Urothelium cell line (cell line): Measurements from ENCODE around the gene NELFE.
A peak's percentile ranks its signal among the peaks of the same experiment; 100 is the strongest.
"Not testable (repeated sequence)": the region's sequence is repeated elsewhere in the genome, so short reads cannot be mapped to it uniquely, and the experiment has no call there.

Source experiments
- DNase-seq: peaks from one replicate; pipeline ENCODE4 v3.0.0; 2011; ENCODE audit warnings: low spot score, mixed read lengths
- FAIRE-seq: peaks from 2 replicates; lab custom pipeline; 2011; peaks lifted over from hg19 to GRCh38; lab: Jason Lieb, UNC

NELFE gene

DNA sequence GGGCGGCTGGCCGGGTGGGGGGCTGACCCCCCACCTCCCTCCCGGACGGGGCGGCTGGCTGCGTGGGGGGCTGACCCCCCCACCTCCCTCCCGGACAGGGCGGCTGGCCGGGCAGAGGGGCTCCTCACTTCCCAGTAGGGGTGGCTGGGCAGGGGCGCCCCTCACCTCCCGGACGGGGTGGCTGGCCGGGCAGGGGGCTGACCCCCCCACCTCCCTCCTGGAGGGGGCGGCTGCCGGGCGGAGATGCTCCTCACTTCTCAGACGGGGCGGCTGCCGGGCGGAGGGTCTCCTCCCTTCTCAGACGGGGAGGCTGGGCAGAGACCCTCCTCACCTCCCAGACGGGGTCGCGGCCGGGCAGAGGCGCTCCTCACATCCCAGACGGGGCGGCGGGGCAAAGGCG, 17.3 kb upstream of the NELFE start:
- FAIRE-seq, DNase-seq: not testable (repeated sequence)

DNA sequence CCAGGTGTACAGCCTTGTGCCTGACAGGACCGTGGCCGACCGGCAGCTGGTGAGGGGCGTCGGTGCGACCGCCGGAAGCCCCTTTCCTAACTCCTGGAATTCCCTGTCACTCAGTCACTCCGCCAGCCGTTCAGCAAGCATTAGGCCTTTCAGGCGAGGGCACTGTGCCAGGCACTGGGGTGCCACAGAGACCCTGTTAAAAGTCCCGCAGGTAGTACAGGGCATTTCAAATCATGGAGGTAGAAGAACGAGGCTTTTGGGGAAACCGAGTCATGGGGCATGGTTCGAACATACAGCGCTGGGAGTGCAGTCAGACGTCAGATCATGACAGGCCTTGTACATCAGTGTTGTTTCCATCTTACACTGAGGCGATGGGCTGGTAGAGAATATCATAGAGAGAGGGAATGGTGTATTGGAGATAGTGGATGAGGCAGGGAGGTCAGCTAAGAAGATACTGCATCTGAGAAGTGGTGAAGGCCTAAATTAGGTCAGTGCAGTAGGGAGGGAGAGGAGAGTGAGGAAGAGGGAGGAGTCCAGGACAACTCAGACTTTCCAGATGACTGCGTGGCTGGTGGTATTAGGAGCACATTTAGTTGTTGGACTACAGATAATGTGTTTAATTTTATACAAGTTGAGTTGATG, 14.1 kb upstream of the NELFE start:
- DNase-seq (no peak), FAIRE-seq (no peak)

DNA sequence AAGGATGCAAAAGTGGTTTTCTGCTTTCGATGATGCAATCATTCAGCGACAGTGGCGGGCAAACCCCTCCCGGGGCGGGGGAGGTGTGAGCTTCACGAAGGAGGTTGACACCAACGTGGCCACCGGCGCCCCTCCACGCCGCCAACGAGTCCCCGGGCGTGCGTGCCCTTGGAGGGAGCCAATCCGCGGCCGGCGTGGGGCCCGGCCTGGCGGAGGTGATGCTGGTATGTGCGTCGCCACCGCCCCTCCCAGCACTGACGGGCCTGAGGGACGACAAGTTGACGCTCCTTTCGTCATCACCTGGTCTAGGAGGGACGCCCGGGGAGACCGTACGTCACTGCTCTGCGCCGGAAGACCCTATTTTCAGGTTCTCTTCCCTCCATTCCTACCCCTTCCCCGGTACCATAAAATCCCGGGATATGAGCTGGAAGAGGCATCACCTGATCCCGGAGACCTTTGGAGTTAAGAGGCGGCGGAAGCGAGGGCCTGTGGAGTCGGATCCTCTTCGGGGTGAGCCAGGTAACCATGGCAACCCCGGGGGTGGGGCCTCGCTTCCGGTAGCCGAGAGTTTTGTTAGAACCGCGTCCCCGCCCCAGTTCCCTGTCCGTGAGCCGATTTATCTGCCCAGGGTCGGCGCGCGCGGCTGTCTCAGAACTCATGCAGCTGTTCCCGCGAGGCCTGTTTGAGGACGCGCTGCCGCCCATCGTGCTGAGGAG, 13.4 kb upstream of the NELFE start, which contains the start of gene DXO:
TSS of gene DXO (minus strand) at position 146 of the 716 bp plus-strand sequence. CDS start 463 bp downstream, outside the sequence.
- DNase-seq = peak; percentile 98
- FAIRE-seq = peak; percentile 86

DNA sequence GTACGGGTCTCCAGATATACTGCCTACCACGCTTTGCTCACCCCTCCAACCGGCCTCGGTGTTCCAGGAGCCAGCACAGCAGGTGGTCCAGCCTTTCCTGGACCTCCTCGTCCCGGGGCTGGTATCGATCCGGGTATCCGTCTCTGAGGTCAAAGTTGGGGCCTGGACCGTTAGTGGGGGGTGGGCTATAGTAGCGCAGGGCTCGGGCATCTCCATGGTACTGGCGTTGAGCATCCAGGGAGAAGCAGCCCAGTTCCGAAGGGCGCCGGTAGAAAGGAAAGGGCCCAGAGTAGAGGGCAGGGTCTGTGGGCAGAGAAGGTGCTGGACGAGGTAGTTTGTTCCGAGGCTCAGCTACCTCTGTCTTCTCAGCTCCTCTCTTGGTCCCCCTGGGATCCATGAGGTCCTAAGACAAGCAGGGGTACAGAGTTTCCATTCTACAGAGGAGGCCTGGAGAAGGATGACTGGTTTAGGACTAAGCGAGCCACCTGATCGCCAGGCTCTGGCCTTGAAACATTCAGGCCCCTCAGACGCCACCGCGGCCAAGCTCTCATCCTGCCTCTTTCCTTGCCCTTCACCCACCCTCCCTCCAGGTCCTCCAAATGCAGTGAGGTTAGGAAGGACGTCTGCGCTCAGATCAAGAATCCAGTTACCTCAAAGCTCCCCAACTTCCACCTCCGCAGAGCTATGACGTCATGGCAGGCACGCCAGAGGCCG, 12.7 kb upstream of the NELFE start:
- peak; percentile 31 for DNase-seq
- no peak for FAIRE-seq

DNA sequence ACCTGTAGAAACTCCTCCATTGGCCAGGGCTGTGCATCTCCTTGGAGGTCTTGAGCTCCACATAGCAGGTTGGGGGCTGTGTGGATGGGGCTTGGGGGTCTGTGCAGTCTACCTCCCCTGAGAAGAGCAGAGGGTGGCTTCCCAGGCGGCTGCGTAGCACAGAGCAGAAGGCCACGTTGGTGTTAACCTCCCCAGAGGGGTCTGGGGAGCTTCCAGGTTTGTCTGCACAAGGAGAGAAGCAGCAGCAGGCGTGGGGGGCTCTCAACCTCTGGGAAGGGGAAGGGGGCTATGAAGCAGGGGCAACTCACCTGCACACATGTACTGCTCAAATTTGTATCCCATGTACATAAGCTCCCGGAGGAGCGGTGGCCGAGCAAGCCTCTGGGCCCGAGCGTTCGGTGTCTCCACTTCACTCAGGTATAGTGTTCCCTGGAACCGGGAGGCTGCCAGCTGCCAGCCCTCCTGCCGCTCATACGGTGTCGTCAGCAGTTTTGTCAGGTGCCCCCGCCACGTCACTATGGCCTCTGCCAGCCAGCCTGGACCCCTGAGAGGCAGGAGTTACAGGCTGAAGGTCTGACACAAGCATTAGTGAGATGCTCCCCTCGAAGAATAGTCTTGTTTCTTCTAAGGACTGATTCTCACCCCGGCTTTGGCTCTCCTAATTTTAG, 12.0 kb upstream of the NELFE start:
- DNase-seq = no peak
- no peak for FAIRE-seq

DNA sequence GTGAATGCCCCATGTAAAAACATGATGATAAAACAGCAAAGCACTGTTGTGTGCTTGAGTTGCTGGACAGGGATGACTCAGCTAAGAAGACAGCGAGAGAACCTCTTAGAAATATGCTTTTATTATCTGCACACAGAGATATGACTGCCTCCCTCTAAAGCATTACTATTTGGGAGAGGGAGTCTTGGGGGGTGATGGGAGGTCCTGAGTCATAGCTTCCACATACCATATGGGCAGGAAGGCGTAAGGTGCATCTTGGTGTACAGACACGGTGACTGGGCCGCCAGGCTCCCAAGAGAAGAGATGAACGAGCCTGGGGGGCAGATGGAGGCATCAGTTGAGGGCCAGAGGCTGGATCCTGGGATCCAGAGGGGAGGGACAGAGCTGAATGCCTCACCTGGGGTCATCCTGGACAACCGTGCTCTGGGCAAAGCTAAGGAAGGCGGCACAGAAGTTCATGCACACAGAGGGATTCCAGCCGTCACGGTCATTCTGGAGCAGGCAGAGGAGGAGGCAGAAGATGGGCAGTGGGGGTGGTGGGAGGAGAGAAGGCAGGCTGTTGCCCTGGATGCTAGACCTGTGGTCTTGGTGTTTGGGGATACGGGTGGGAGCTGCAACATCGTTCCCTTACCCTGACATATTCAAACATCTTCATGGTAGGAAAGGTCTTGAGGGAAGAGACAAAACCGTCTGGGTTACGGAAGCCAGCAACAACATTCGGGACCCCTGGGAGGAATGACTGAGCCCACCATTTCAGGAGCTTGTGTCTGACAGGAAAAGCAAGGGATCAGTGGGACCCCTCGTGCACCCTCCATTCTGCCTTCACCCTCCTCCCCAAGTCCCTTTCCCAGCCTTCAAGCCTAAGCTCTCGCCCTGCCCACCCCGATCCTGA, 11.2 kb upstream of the NELFE start:
- DNase-seq (no peak), FAIRE-seq (no peak)

DNA sequence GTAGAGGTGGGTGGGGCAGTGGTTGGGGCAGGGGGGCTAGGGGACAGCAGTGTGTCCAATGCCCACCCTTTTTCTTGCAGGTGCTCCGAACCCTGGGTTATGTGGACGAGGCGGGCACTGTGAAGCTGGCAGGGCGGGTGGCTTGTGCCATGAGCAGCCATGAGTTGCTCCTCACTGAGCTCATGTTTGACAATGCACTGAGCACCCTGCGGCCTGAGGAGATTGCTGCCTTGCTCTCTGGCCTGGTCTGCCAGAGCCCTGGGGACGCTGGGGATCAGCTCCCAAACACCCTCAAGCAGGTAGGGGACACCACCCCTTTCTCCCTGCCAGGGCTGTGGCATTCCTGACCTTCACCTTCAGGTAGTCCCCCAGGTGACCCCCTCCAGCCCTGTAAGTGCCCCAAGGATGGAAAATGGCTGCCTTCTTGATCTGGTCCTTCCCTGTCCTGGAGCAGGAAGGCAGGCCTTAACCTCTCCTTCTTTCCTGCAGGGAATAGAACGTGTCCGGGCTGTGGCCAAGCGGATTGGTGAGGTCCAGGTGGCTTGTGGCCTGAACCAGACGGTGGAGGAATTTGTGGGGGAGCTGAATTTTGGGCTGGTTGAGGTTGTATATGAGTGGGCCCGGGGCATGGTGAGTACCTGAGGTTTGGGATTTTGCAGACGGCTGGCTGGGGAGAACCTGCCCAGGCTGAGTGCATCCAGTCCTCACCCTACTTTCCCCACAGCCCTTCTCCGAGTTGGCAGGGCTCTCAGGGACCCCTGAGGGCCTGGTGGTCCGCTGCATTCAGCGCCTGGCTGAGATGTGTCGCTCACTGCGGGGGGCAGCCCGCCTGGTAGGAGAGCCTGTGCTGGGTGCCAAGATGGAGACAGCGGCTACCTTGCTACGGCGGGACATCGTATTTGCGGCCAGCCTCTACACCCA, 10.3 kb upstream of the NELFE start:
- FAIRE-seq = no peak
- DNase-seq = no peak

DNA sequence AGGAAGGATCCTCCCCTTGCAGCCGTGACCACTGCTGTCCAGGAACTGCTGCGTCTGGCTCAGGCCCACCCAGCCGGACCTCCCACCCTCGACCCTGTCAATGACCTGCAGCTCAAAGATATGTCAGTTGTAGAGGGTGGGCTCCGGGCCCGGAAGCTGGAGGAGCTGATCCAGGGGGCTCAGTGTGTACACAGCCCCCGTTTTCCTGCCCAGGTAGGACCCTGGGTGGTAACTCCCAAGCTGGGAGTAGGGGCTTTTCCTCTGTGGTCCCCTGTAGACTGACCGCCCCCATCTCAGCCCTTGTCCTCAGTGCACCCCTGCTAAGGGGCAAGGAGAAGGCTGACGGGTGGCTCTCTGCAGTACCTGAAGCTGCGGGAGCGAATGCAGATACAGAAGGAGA, 9.6 kb upstream of the NELFE start:
- DNase-seq = no peak
- FAIRE-seq = no peak

DNA sequence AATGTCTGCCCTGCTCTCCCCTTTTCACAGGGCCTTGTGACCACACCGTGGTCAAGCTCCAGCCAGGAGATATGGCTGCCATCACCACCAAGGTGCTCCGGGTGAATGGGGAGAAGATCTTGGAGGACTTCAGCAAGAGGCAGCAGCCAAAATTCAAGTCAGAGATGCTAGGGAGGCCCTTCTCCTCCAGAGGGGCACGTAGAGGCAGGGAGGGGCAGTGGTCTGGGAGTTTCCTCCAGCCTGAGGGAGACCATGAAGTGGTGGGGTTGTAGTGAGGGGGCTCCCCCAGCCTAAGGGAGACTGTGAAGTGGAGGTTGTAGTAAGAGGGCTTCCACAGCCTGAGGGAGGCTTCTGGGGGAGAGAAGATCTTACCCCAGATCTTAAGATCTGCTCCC, 9.2 kb upstream of the NELFE start:
- no peak for DNase-seq
- FAIRE-seq = no peak

DNA sequence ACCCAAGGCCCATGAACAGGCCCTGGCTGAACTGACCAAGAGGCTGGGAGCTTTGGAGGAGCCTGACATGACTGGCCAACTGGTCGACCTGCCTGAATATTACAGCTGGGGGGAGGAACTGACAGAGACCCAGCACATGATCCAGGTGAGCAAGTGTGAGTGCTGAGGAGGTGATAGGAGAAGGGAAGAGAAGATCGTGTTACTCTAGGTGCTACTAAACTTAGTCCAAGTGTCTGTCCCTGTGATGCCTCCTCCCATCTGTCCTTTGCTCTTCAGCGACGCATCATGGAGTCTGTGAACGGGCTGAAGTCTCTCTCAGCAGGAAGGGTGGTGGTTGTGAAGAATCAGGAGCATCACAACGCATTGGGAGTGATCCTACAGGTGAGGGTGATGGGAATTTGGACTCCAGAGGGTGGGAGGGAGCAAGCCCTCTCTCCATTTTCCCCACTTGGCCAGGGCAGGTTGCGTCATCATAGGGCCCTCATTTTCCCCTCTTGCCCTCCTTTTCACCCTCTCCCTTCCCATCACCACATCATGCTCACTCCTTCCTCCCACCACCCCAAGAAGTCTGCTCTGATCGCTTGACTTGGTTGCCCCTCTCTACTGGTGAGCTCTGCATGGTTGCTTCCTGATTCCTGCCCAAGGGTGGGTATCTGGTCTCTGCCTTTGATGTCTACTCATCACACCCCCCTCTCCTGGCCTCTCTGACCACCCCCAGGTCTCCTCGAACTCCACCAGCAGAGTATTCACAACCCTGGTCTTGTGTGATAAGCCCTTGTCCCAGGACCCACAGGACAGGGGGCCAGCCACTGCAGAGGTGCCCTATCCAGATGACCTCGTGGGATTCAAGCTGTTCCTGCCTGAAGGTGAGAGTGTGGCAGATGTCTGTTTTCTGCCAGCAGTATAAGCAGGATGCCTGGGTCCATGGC, 8.5 kb upstream of the NELFE start:
- FAIRE-seq (no peak), DNase-seq (no peak)

DNA sequence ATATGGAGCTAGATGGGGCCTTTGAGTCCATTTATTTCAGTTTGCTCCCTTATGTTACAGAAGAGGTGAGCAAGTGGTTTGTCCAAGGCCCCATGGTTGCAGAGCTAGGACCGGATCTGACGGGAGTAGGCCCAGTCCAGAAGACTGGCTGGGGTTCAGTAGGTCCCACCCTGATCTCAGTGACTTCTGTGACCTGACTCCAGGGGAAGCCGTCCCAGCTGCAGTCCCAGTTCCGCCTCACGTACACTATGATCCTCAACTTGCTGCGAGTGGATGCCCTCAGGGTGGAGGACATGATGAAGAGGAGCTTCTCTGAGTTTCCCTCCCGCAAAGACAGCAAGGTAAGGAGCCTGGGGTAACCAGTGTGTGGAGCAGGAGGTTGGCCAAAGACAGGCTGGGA, 7.7 kb upstream of the NELFE start:
- FAIRE-seq = no peak
- no peak for DNase-seq

DNA sequence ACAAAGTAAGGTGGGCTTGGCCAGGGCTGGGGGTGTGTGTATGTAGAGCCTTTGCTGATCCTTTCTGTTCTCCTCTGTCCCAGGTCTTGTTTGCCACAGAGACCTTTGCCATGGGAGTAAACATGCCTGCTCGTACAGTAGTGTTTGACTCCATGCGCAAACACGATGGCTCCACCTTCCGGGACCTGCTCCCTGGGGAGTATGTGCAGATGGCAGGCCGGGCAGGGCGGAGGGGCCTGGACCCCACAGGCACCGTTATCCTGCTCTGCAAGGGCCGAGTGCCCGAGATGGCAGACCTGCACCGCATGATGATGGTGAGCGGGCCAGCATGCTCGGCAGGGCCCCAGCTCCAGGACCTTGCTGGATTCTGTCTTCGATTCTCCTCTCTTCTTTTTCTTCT, 6.9 kb upstream of the NELFE start:
- no peak for FAIRE-seq
- no peak for DNase-seq

DNA sequence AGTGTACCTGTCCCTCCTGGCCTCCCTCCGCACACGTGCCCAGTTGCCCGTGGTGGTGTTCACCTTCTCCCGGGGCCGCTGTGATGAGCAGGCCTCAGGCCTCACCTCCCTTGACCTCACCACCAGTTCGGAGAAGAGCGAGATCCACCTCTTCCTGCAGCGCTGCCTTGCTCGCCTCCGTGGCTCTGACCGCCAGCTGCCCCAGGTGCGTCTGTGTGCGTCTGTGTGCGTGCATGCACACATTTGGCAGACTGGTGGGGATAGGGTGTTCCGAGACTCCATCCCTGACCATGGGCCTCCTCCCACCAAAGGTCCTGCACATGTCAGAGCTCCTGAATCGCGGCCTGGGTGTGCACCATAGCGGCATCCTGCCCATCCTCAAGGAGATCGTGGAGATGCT, 5.2 kb upstream of the NELFE start:
- FAIRE-seq = no peak

DNA sequence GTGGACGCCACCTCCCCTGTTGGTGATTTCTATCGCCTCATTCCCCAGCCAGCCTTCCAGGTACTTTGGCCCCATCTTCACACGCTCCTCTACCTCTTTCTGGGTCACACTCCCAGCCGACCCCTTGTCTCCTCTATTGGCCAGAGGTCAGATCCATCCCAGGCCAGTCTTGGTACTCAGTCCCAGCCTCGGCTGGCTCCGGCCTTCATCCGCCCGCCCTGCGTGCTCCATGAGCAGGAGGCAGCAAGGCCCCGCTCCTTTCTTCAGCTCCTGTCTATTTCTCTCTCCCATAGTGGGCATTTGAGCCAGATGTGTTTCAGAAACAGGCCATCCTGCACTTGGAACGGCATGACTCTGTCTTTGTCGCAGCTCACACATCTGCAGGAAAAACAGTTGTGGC, 2.8 kb upstream of the NELFE start:
- DNase-seq = no peak
- FAIRE-seq = no peak

More for the DNA sequence above, 5.2 kb upstream of the NELFE start:
- no peak for DNase-seq

DNA sequence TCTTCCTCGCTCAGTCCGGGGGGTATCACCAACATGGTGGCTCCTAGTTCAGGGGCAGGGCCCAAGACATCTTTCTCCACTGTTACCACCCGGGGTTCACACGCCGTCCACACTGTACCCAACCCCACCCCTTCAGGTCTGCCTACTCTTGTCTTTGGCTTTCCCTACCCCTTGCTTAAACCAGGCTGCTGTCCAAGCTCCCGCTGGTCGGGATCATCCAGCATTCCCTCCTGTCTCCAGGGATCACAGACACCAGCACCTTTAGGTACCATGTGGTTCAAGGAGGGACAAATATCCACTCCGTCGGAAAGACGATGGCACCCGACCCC, 395 bp downstream of the NELFE start:
- no peak for FAIRE-seq
- no peak for DNase-seq

DNA sequence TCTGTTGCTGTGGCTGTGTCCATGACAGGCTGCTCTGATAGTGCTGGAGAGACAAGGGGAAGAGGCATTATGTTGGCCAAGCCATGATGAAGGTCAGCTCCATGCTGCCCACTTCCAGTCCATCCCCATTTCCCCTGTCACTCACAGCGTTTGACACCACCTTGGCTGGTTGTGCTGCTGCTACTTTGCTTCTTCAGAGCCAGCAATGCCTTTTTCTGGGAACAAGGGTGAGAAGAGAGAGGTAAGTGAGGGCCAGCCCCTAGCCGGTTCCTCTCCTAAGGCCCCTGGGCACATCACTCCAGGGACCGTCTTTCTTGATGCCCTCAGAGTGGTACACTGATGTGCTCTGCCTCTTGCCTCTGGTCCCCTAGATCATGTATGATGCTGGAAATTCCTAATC, 2.0 kb downstream of the NELFE start:
- FAIRE-seq (no peak), DNase-seq (no peak)

DNA sequence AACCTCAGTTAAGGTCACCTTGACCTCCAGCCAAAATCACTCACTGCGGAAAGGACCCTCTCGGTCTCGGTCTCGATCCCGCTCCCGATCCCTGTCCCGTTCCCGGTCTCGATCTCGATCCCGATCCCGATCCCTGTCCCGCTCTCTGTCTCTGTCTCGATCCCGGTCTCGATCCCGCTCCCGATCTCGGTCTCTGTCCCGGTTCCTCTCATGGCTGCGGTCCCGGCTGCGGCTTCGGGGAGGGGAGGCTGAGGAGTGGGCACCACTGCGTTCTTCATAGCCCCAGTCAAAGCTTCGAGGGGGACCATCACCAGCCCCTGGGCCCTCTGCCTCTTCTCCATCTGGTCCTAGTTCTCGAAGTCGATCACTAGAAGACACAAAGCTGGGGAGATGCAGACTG, 4.3 kb downstream of the NELFE start:
- no peak for FAIRE-seq
- DNase-seq = no peak

DNA sequence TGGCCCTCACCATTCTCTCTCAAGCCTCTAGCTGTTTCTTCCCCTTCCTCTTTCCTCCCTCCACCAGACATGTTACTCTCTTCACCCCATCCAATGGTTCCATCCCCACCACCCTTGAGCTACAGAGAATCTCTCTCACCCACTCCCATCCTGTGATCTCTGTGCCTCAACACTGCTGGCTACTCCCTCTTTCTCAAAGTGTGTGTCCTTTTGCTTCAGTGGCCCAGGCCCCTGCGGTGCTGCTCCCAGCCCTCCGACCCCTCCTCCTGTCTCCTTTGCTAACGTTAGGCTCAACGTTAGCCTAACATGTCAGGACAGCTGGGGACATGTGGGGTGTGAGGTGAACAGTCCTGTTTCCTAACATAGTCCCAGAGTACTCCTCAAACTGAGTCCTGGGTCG, 5.9 kb downstream of the NELFE start:
- no peak for FAIRE-seq
- DNase-seq = no peak
